Thoracic aorta (tissue), 2 donors: ENCODE data around the gene ACP1. TPM values are rescaled to one million over a fixed set of nuclear protein-coding genes. Genes with fewer than 3 reads are reported as not detected.

Experiments used
- ATAC-seq: fragments of 150-250 bp; one replicate; pipeline ENCODE4 v1.8.0; 2017; ENCODE audit warnings: low read depth; ENCODE audit not compliant: insufficient number of reproducible peaks, low FRiP score
- DNase-seq: peaks from one replicate; pipeline ENCODE4 v3.0.0-alpha.2; 2020; ENCODE audit warnings: low spot score
- H3K27ac ChIP-seq, 2 donors: fragments of 200-600 bp; sonication (generic); 1 replicate in 1 of 2; 2 replicates in 1 of 2; pipeline ENCODE4 v1.5.1; 2016; ENCODE audit warnings: mild to moderate bottlenecking in 2 of 2, moderate library complexity in 2 of 2
- H3K27me3 ChIP-seq: fragments of 200-600 bp; sonication (generic); replicated peaks from 2 replicates; pipeline ENCODE4 v1.6.0; 2016; ENCODE audit warnings: mild to moderate bottlenecking; ENCODE audit not compliant: insufficient read depth
- H3K36me3 ChIP-seq: fragments of 200-600 bp; sonication (generic); one replicate; pipeline ENCODE4 v1.5.1; 2016
- H3K4me1 ChIP-seq, 2 donors: fragments of 200-600 bp; sonication (generic); 1 replicate in 1 of 2; 2 replicates in 1 of 2; pipeline versions ENCODE4 v1.5.1 to v1.6.0; 2016; ENCODE audit warnings: low read depth in 2 of 2, mild to moderate bottlenecking in 1 of 2; ENCODE audit not compliant: control insufficient read depth in 1 of 2
- H3K4me3 ChIP-seq: fragments of 200-600 bp; sonication (generic); 2 replicates; pipeline ENCODE4 v1.5.1; 2016; ENCODE audit warnings: mild to moderate bottlenecking
- H3K9me3 ChIP-seq: fragments of 200-600 bp; sonication (generic); 2 replicates; pipeline ENCODE4 v1.5.1; 2016
- CTCF ChIP-seq: fragments of 200-600 bp; sonication (generic); IDR thresholded peaks from one replicate; pipeline ENCODE4 v1.5.1; 2019; ENCODE audit warnings: antibody characterized with exemption
- total RNA-seq, 2 donors: library from RNA; depleted of rRNA; stranded (reverse); fragments of >200 nt; gene quantifications; one replicate each; pipeline versions ENCODE4 v1.1.0 to v1.2.3, GENCODE V29; 2016

ACP1 gene
- total RNA-seq, 2 donors from 2014 or later: 77.6 to 85.1 TPM

DNA sequence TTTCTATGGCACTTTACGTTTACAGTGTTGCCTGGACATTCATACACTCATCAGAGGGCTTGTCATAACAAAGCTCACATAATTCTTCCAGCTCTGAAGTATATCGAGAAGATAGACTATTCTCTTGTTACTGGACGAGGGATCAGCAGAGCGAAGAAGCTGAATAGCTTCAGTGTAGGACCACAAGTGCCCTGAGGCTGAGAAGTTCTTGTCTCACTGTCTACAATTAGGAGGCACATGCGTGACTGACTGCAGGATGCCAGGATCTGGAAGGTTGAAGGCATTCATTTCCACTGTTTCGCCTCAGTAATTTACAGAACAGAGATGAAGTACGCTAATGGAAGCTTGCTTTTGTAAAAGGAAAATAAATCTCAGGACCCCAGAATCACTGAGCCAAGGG, 10.5 kb upstream of the ACP1 start:
- ATAC-seq (no peak), DNase-seq (no peak)
- no peaks in the 10 kb centered on the region for H3K4me1 ChIP-seq
- TF ChIP-seq CTCF: no peak
- peaks cover 9% of the 10 kb centered on the region for H3K9me3 ChIP-seq
- H3K36me3 ChIP-seq: peaks cover 8% of the 10 kb centered on the region
- H3K27me3 ChIP-seq: no peaks in the 10 kb centered on the region
- H3K27ac ChIP-seq: no peak overlapping the region
- H3K4me3 ChIP-seq: no peak overlapping the region

DNA sequence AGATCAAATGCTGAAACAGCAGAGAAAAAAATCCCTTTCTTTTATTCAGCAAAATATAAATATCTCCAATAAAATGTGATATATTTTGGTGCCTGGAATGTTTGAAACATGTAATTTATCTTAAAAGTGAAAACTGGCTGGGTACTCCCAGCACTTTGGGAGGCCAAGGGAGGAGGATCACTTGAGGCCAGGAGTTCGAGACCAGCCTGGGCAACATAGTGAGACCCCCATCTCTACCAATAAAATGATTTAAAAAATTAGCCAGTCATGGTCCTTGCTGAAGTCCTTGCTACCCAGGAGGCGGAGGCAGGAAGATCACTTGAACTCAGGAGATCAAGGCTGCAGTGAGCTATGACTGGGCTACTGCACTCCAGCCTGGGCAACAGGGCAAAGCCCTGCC, 9.6 kb upstream of the ACP1 start:
- Histone ChIP-seq H3K27ac (no peak overlapping the region), H3K9me3 (peaks cover 9% of the 10 kb centered on the region), H3K27me3 (no peaks in the 10 kb centered on the region), H3K4me3 (no peak overlapping the region), H3K36me3 (peaks cover 3% of the 10 kb centered on the region), H3K4me1 (no peaks in the 10 kb centered on the region)
- ATAC-seq (no peak), DNase-seq (no peak)
- TF ChIP-seq CTCF: no peak

GRCh38 chr2:256094-256493, 8.7 kb upstream of the ACP1 start:
- Histone ChIP-seq H3K36me3 (peaks cover 3% of the 10 kb centered on the region), H3K4me1 (no peaks in the 10 kb centered on the region), H3K27me3 (no peaks in the 10 kb centered on the region), H3K4me3 (no peak overlapping the region), H3K27ac (no peak overlapping the region), H3K9me3 (peaks cover 9% of the 10 kb centered on the region)
- ATAC-seq: no peak
- DNase-seq: no peak
- TF ChIP-seq CTCF: no peak

- Histone ChIP-seq H3K27ac (no peak overlapping the region), H3K4me3 (no peak overlapping the region), H3K36me3 (no peaks in the 10 kb centered on the region), H3K27me3 (no peaks in the 10 kb centered on the region), H3K9me3 (peaks cover 9% of the 10 kb centered on the region), H3K4me1 (no peaks in the 10 kb centered on the region)
- no peak for ATAC-seq
- TF ChIP-seq CTCF: no peak
- DNase-seq: no peak
Measured at GRCh38 chr2:257429-257828, 7.3 kb upstream of the ACP1 start.

GRCh38 chr2:257842-258241, 6.9 kb upstream of the ACP1 start:
- DNase-seq: no peak
- H3K4me3 ChIP-seq: no peak overlapping the region
- no peaks in the 10 kb centered on the region for H3K36me3 ChIP-seq
- no peaks in the 10 kb centered on the region for H3K4me1 ChIP-seq
- H3K9me3 ChIP-seq: peaks cover 9% of the 10 kb centered on the region
- H3K27ac ChIP-seq: no peak overlapping the region
- no peak for TF ChIP-seq CTCF
- H3K27me3 ChIP-seq: no peaks in the 10 kb centered on the region
- no peak for ATAC-seq
